Tibial nerve (tissue), 3 donors: ENCODE results near the gene DAPK1.

Source experiments
- POLR2A ChIP-seq, 2 donors: fragments of 450-650 bp; IDR thresholded peaks; one replicate each; pipeline ENCODE4 v1.6.1; 2017; ENCODE audit warnings: antibody characterized with exemption in 2 of 2, mild to moderate bottlenecking in 2 of 2, moderate library complexity in 2 of 2
- TF ChIP-seq, protein P1 (sequence below), 5 experiments: fragments of 200-600 bp in 3 of 5; fragments of 450-650 bp in 2 of 5; sonication (generic) in 3 of 5; IDR thresholded peaks; one replicate each; pipeline ENCODE4 v1.5.1; 2016 to 2019; ENCODE audit warnings: antibody characterized with exemption in 5 of 5, mild to moderate bottlenecking in 3 of 5, moderate library complexity in 2 of 5

DNA sequence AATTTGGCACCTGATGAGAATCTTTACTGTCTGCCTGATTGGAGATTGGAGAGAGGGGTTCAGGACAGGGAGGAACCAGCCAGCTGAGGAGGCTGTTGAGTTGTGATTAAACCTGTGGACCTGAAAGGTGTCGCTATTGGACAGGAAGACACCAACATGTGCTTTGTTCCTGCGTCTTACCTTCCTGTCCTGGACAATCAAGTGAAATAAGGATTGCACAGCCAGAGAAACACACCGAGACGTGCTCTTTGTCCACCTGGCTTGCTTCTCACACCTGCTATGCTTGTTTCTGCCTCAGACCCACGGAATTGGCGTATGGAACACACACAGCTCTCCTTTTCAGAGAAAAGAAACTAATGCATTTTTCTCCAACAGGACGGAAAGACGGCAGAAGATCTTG lies 170.6 kb downstream of the DAPK1 start:
- TF ChIP-seq, protein P1, sequence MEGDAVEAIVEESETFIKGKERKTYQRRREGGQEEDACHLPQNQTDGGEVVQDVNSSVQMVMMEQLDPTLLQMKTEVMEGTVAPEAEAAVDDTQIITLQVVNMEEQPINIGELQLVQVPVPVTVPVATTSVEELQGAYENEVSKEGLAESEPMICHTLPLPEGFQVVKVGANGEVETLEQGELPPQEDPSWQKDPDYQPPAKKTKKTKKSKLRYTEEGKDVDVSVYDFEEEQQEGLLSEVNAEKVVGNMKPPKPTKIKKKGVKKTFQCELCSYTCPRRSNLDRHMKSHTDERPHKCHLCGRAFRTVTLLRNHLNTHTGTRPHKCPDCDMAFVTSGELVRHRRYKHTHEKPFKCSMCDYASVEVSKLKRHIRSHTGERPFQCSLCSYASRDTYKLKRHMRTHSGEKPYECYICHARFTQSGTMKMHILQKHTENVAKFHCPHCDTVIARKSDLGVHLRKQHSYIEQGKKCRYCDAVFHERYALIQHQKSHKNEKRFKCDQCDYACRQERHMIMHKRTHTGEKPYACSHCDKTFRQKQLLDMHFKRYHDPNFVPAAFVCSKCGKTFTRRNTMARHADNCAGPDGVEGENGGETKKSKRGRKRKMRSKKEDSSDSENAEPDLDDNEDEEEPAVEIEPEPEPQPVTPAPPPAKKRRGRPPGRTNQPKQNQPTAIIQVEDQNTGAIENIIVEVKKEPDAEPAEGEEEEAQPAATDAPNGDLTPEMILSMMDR (IDR thresholded peaks at IDR 0.05): no peak
- TF ChIP-seq POLR2A (IDR thresholded peaks at IDR 0.05): no peak
